K562 (cell line): ENCODE data around the gene IZUMO4. TPM values are rescaled to one million over a fixed set of nuclear protein-coding genes. Genes with fewer than 3 reads are reported as not detected.

Experiments
- BRD9 ChIP-seq: fragments of 450-650 bp; IDR thresholded peaks from 2 replicates; pipeline ENCODE4 v1.6.1; 2018; ENCODE audit warnings: low read depth; ENCODE audit not compliant: partially characterized antibody
- CBX5 ChIP-seq: IDR thresholded peaks from 2 replicates; pipeline ENCODE4 v1.6.1; 2014; ENCODE audit warnings: low read depth, borderline replicate concordance
- CC2D1A ChIP-seq: fragments of 450-650 bp; IDR thresholded peaks from 2 replicates; pipeline ENCODE4 v1.6.1; 2017; ENCODE audit warnings: mild to moderate bottlenecking
- CEBPG ChIP-seq, 3 experiments: fragments of 200-800 bp in 1 of 3; sonication (Bioruptor generic) in 1 of 3; sonication (generic) in 1 of 3; formaldehyde crosslinking in 1 of 3; IDR thresholded peaks in 2 of 3; conservative IDR thresholded peaks in 1 of 3; 2 replicates each; pipeline versions ENCODE4 v1.6.1 to v1.8.0; 2016 to 2022; ENCODE audit warnings: missing compliant biosample characterization in 2 of 3, missing genetic modification characterization in 2 of 3, mild to moderate bottlenecking in 1 of 3, missing genetic modification reagents in 1 of 3
- DDX20 ChIP-seq: fragments of 450-650 bp; IDR thresholded peaks from 2 replicates; pipeline ENCODE4 v1.6.1; 2016; ENCODE audit warnings: missing genetic modification characterization, low read depth, mild to moderate bottlenecking, missing compliant biosample characterization, moderate library complexity
- ERF ChIP-seq: fragments of 450-650 bp; formaldehyde crosslinking; IDR thresholded peaks from 2 replicates; pipeline ENCODE4 v1.4.0; 2020; ENCODE audit warnings: mild to moderate bottlenecking, mixed read lengths
- FOXJ2 ChIP-seq: fragments of 200-800 bp; sonication (Bioruptor generic); IDR thresholded peaks from 2 replicates; pipeline ENCODE4 v1.6.1; 2016; ENCODE audit warnings: missing genetic modification characterization, missing compliant biosample characterization
- MYNN ChIP-seq, 2 experiments: sonication (generic); formaldehyde crosslinking in 1 of 2; IDR thresholded peaks; 2 replicates each; pipeline versions ENCODE4 v1.5.0 to v1.6.1; 2016 to 2020; ENCODE audit warnings: antibody characterized with exemption in 1 of 2, missing genetic modification reagents in 1 of 2
- NR1H2 ChIP-seq: sonication (generic); formaldehyde crosslinking; IDR thresholded peaks from 2 replicates; pipeline ENCODE4 v1.4.0; 2020; ENCODE audit warnings: mild to moderate bottlenecking, missing genetic modification reagents
- OTX1 ChIP-seq: fragments of 450-650 bp; formaldehyde crosslinking; IDR thresholded peaks from 2 replicates; pipeline ENCODE4 v1.4.0; 2022; ENCODE audit warnings: mild to moderate bottlenecking
- PHF8 ChIP-seq: fragments of 200-600 bp; sonication (generic); IDR thresholded peaks from 2 replicates; pipeline ENCODE4 v1.6.1; 2012; ENCODE audit warnings: mixed run types, mild to moderate bottlenecking, inconsistent platforms, low read length, moderate library complexity, borderline replicate concordance
- POLR2AphosphoS5 ChIP-seq: IDR thresholded peaks from 2 replicates; pipeline ENCODE4 v1.6.1; 2011; ENCODE audit warnings: mild to moderate bottlenecking, low read depth, low read length, moderate library complexity; ENCODE audit not compliant: control insufficient read depth, insufficient read depth
- POLR2G ChIP-seq: fragments of 200-400 bp; formaldehyde crosslinking; IDR thresholded peaks from 2 replicates; pipeline ENCODE4 v1.6.1; 2017; ENCODE audit warnings: low read depth, mild to moderate bottlenecking, antibody characterized with exemption, low read length, moderate library complexity
- PRDM10 ChIP-seq: fragments of 450-650 bp; IDR thresholded peaks from 2 replicates; pipeline ENCODE4 v1.6.1; 2018; ENCODE audit not compliant: partially characterized antibody
- PTRF ChIP-seq: fragments of 450-650 bp; IDR thresholded peaks from 2 replicates; pipeline ENCODE4 v1.6.1; 2016; ENCODE audit warnings: mild to moderate bottlenecking, missing genetic modification characterization, missing compliant biosample characterization
- RNF2 ChIP-seq: sonication (generic); IDR thresholded peaks from 2 replicates; pipeline ENCODE4 v1.6.1; 2016
- SAFB ChIP-seq: fragments of 200-400 bp; formaldehyde crosslinking; IDR thresholded peaks from 2 replicates; pipeline ENCODE4 v1.6.1; 2017; ENCODE audit warnings: low read depth, low read length, borderline replicate concordance
- STAT6 ChIP-seq: sonication (generic); formaldehyde crosslinking; IDR thresholded peaks from 2 replicates; pipeline ENCODE4 v1.8.1; 2023; ENCODE audit warnings: mild to moderate bottlenecking, missing genetic modification reagents
- ZNF133 ChIP-seq: fragments of 250-450 bp; sonication (Bioruptor Pico); IDR thresholded peaks from 2 replicates; pipeline ENCODE4 v1.4.0; 2020; ENCODE audit warnings: mild to moderate bottlenecking
- ZNF23 ChIP-seq: fragments of 250-450 bp; sonication (Bioruptor Pico); IDR thresholded peaks from 2 replicates; pipeline ENCODE4 v1.4.0; 2020; ENCODE audit warnings: mild to moderate bottlenecking
- ZNF253 ChIP-seq: fragments of 250-450 bp; sonication (Bioruptor Pico); conservative IDR thresholded peaks from 2 replicates; pipeline ENCODE4 v1.6.1; 2021; ENCODE audit warnings: mild to moderate bottlenecking
- ZNF384 ChIP-seq: IDR thresholded peaks from 2 replicates; pipeline ENCODE4 v1.6.1; 2012; ENCODE audit warnings: low read depth, low read length, improper control_type of control experiment
- polyA plus RNA-seq, 8 experiments: library from polyadenylated mRNA; depleted of rRNA in 4 of 8; stranded (reverse) in 5 of 8; unstranded in 3 of 8; fragments of >200 nt; fragmentation: Nextera tagmentation in 2 of 8; fragmentation: Illumina TruSeq in 1 of 8; extraction: Ambion mirVana in 2 of 8; extraction: Trizol in 1 of 8; gene quantifications; 2 replicates each; pipeline versions ENCODE4 v1.2.1 to v1.2.3, GENCODE V29; 2011 to 2014; ENCODE audit warnings: inconsistent platforms in 1 of 8, missing spikeins in 1 of 8
- total RNA-seq, 7 experiments: library from RNA; depleted of rRNA in 6 of 7; stranded (reverse); fragments of >200 nt in 6 of 7; fragmentation: Illumina TruSeq in 2 of 7; extraction: Trizol in 2 of 7; gene quantifications; 2 replicates each; pipeline versions ENCODE4 v1.2.1 to v1.2.3, GENCODE V29; 2011 to 2021; ENCODE audit warnings: low replicate concordance in 1 of 7

The IZUMO4 gene
- total and polyA plus RNA-seq, 9 of the 15 experiments (the other 6 are each of a cell fraction or from before 2014, with no cell fraction given), result 0.07 to 3.9 (median 1.2) TPM

DNA sequence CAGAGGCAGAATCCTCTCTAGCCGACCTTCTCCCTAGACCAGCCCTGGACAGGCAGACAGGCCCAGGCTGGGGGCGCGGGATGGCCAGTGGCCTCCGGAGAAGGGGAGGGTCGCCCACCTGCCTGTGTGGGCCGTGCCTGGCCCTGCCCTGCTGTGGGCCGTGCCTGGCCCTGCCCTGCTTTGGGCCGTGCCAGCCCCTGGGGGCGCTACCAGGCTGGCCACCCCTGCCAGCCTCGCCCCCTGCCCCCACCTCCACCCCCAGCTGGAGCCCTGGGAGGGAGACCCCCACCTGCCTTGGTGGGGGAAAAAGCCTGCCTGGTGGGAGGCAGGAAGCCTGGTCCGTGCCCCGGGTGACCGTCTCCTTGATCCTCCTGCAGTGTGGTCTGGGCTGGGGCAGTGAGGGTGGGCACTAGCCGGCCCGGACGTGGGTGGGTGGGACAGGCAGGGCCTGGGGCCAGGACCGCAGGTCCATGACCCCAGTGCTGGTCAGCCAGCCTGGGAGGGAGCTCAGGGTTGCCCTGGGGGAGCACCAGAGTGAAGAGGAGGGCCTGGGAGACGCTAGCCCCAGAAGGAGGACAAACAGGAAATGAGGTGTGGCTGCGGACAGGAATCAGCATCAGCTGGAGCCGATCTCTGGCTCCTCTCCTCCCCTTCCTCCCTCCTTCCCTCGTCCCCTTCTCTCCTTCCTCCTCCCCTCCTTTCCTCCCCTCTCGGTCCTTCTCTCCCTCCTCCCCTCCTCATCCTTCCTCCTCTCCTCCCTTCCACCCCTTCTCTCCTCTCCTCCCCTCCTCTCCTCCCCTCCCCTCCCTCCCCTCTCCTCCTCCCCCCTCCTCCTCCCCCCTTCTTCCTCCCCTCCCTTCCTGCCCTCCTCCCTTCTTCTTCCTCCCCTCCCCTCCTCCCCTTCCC is 40.5 kb upstream of the IZUMO4 start (continued):
- TF ChIP-seq STAT6 (CRISPR knock-in tag) (no peak), ZNF253 (CRISPR knock-in tag) (no peak), CEBPG (CRISPR knock-in tag; IDR thresholded peaks at IDR 0.05) (no peak), CEBPG (tag; conservative IDR thresholded peaks at IDR 0.05 in 1 of 2, IDR thresholded peaks at IDR 0.05 in 1 of 2) (no peak), CC2D1A (no peak), POLR2AphosphoS5 (0 out of 2 replicates have a peak, but pooled peaks have one; percentile 42), ZNF384 (no peak), OTX1 (CRISPR knock-in tag) (peak; percentile 89), DDX20 (tag) (no peak), PHF8 (peak; percentile 42; the same call in 1 of the 2 replicates), MYNN (IDR thresholded peaks at IDR 0.05) (0 out of 2 replicates have a peak, but pooled peaks have one; percentile 16), MYNN (CRISPR knock-in tag; IDR thresholded peaks at IDR 0.05) (no peak), PTRF (tag) (no peak), RNF2 (no peak; the same call in 1 of the 2 replicates), PRDM10 (no peak), NR1H2 (CRISPR knock-in tag) (no peak), ZNF133 (CRISPR knock-in tag) (no peak), POLR2G (peak; percentile 87), ZNF23 (CRISPR knock-in tag) (no peak), SAFB (no peak), BRD9 (no peak), ERF (CRISPR knock-in tag) (0 out of 2 replicates have a peak, but pooled peaks have one; percentile 29), FOXJ2 (tag) (no peak), CBX5 (no peak)
